ENCODE measurements around the gene TGOLN2.

DNA sequence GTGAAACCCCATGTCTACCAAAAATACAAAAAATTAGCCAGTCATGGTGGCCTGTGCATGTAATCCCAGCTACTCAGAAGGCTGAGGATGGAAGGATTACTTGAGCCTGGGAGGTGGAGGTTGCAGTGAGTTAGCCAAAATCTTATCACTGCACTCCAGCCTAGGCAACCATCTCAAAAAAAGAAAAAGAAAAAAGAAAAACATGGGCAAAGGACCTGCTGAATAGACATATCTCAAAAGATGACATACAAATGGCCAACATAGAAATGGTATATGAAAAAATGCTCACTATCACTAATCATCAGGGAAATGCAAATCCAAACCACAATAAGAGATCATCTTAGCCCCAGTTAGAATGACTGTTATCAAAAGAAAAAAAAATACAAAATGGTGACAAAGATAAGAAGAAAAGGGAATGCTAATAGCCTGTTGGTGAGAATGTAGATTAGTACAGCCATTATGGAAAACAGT lies 1.4 kb upstream of the TGOLN2 start:
- TF ChIP-seq ELF4 (IDR thresholded peaks at IDR 0.05) (no peak), BHLHE40 (IDR thresholded peaks at IDR 0.05; ENCODE audit: borderline replicate concordance) (no peak), LEF1 (IDR thresholded peaks at IDR 0.05; ENCODE audit: borderline replicate concordance) (no peak), SUZ12 (IDR thresholded peaks at IDR 0.05) (no peak), NFRKB (IDR thresholded peaks at IDR 0.05) (no peak), SP1 (IDR thresholded peaks at IDR 0.05) (no peak), TARDBP (IDR thresholded peaks at IDR 0.05) (no peak), FOXM1 (IDR thresholded peaks at IDR 0.05; ENCODE audit: borderline replicate concordance) (no peak), FOXA1 (IDR thresholded peaks at IDR 0.05) (no peak), ZNF384 (IDR thresholded peaks at IDR 0.05) (no peak)
- TF ChIP-seq, protein P1, sequence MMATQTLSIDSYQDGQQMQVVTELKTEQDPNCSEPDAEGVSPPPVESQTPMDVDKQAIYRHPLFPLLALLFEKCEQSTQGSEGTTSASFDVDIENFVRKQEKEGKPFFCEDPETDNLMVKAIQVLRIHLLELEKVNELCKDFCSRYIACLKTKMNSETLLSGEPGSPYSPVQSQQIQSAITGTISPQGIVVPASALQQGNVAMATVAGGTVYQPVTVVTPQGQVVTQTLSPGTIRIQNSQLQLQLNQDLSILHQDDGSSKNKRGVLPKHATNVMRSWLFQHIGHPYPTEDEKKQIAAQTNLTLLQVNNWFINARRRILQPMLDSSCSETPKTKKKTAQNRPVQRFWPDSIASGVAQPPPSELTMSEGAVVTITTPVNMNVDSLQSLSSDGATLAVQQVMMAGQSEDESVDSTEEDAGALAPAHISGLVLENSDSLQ (IDR thresholded peaks at IDR 0.05), result no peak
